Natural killer cell (primary cell): ENCODE measurements around the gene SLC19A3. TPM values are rescaled to one million over a fixed set of nuclear protein-coding genes. Genes with fewer than 3 reads are reported as not detected.
"Not testable (repeated sequence)": the region's sequence is repeated elsewhere in the genome, so short reads cannot be mapped to it uniquely, and the experiment has no call there.

Experiments used
- ATAC-seq, 3 donors: fragments of 150-1000 bp in 2 of 3; fragments of 200-7000 bp in 1 of 3; cut with Tn5 transposase; 1 replicate in 1 of 3; 2 replicates in 2 of 3; pipeline ENCODE4 v1.10.0; 2021; ENCODE audit warnings: mild to moderate bottlenecking in 2 of 3, moderate library complexity in 2 of 3
- DNase-seq, 2 donors: peaks; one replicate each; pipeline versions ENCODE4 v3.0.0 to v3.0.0-alpha.2; 2013 to 2021; ENCODE audit warnings: mixed read lengths in 1 of 2
- H3K27ac ChIP-seq: one replicate; pipeline ENCODE4 v1.5.1; 2013; ENCODE audit warnings: mild to moderate bottlenecking, low read length
- H3K27me3 ChIP-seq: one replicate; pipeline ENCODE4 v1.6.1; 2013; ENCODE audit warnings: low read length; ENCODE audit not compliant: control insufficient read depth, insufficient read depth
- H3K36me3 ChIP-seq: one replicate; pipeline ENCODE4 v1.6.1; 2013; ENCODE audit warnings: low read length; ENCODE audit not compliant: control insufficient read depth, insufficient read depth
- H3K4me1 ChIP-seq: one replicate; pipeline ENCODE4 v1.6.1; 2013; ENCODE audit warnings: low read length; ENCODE audit not compliant: control insufficient read depth, insufficient read depth
- H3K4me3 ChIP-seq: one replicate; pipeline ENCODE4 v1.5.1; 2013; ENCODE audit warnings: low read length
- H3K9me3 ChIP-seq: one replicate; pipeline ENCODE4 v1.6.1; 2013; ENCODE audit warnings: low read length; ENCODE audit not compliant: control insufficient read depth, insufficient read depth
- H3K27ac Mint-ChIP-seq, 2 donors: one replicate each; pipeline ENCODE4 v1.8.0; 2022; ENCODE audit warnings: mild to moderate bottlenecking in 2 of 2, mixed read lengths in 2 of 2, moderate library complexity in 1 of 2
- H3K27me3 Mint-ChIP-seq, 2 donors: one replicate each; pipeline ENCODE4 v1.8.0; 2022; ENCODE audit warnings: low read depth in 2 of 2, mixed read lengths in 2 of 2
- H3K36me3 Mint-ChIP-seq: one replicate; pipeline ENCODE4 v1.8.0; 2022; ENCODE audit warnings: mixed read lengths
- H3K4me1 Mint-ChIP-seq, 2 donors: one replicate each; pipeline ENCODE4 v1.8.0; 2022; ENCODE audit warnings: mixed read lengths in 2 of 2
- H3K4me3 Mint-ChIP-seq: one replicate; pipeline ENCODE4 v1.8.0; 2022; ENCODE audit warnings: mild to moderate bottlenecking, moderate library complexity, mixed read lengths
- H3K9me3 Mint-ChIP-seq, 2 donors: one replicate each; pipeline ENCODE4 v1.8.0; 2022; ENCODE audit warnings: mixed read lengths in 2 of 2
- WGBS: methylation state at CpG from one replicate; pipeline ENCODE4 v1.1.7; 2013; ENCODE audit warnings: missing lambda C conversion rate; ENCODE audit not compliant: insufficient coverage; 5-methylcytosine and 5-hydroxymethylcytosine counted together
- intact Hi-C: fragments of 100-400 bp; cut with micrococcal nuclease; formaldehyde crosslinking; loops from one replicate; pipeline ENCODE4 v1.14.2; 2022
- total RNA-seq, 4 donors: library from RNA; stranded (reverse); fragments of 120-200 nt in 1 of 4; gene quantifications; one replicate each; pipeline versions ENCODE4 v1.2.3 to v1.2.4, GENCODE V29; 2013 to 2022
- TF ChIP-seq, protein P1 (sequence below): fragments of 200-600 bp; IDR thresholded peaks from one replicate; pipeline ENCODE4 v1.8.0; 2022; ENCODE audit warnings: antibody characterized with exemption

Gene SLC19A3
- total RNA-seq, 3 donors from 2014 or later (not counting 1 experiment from before 2014, with no cell fraction given), result not detected

DNA sequence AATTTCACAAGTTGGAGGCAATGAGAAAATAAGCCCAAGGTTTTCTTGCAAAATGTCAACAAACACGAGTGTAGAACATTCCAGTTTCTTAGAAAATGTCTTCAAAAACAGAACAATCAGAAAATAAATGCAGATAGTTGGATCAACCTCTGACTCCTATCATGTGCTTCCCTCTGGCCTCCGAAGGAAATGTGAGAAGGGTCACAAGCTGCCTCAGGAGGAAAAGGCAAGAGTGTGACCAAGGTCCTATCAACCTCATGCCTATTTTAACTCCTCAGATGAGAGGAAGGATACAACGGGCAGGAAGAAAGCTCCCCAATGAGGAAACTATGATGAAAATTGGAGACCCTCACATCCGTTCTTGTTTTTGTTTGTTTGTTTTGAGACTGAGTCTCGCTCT, 43.3 kb downstream of the SLC19A3 start:
- no peak overlapping the region for H3K27ac ChIP-seq
- no peak for DNase-seq
- Mint-ChIP-seq H3K27ac (no peak overlapping the region), H3K4me3 (no peak overlapping the region), H3K9me3 (no peaks in the 10 kb centered on the region), H3K36me3 (no peaks in the 10 kb centered on the region), H3K27me3 (peaks cover 0 to 3% of the 10 kb centered on the region in 2 donors), H3K4me1 (no peaks in the 10 kb centered on the region)
- H3K4me1 ChIP-seq, result no peaks in the 10 kb centered on the region
- no peaks in the 10 kb centered on the region for H3K9me3 ChIP-seq
- TF ChIP-seq, protein P1, sequence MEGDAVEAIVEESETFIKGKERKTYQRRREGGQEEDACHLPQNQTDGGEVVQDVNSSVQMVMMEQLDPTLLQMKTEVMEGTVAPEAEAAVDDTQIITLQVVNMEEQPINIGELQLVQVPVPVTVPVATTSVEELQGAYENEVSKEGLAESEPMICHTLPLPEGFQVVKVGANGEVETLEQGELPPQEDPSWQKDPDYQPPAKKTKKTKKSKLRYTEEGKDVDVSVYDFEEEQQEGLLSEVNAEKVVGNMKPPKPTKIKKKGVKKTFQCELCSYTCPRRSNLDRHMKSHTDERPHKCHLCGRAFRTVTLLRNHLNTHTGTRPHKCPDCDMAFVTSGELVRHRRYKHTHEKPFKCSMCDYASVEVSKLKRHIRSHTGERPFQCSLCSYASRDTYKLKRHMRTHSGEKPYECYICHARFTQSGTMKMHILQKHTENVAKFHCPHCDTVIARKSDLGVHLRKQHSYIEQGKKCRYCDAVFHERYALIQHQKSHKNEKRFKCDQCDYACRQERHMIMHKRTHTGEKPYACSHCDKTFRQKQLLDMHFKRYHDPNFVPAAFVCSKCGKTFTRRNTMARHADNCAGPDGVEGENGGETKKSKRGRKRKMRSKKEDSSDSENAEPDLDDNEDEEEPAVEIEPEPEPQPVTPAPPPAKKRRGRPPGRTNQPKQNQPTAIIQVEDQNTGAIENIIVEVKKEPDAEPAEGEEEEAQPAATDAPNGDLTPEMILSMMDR, result no peak
- WGBS, result 87% methylated on average over 5 of the region's 5 CpGs
- no peak overlapping the region for H3K4me3 ChIP-seq
- intact Hi-C loops, result no loop called here
- H3K27me3 ChIP-seq, result no peaks in the 10 kb centered on the region
- ATAC-seq, result no peak
- H3K36me3 ChIP-seq, result no peaks in the 10 kb centered on the region

DNA sequence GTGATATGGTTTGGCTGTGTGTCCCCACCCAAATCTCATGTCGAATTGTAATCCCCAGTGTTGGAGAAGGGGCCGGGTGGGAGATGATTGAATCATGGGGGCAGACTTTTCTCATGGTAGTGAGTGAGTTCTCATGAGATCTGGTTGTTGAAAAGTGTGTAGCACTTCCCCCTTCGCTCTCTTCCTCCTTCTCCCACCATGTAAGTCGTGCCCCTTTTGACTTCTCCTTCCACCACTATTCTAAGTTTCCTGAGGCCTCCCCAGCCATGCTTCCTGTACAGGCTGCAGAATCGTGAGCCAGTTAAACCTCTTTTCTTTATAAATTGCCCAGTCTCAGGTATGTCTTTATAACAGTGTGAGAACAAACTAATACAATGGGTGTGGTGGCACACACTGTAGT, 44.2 kb downstream of the SLC19A3 start:
- H3K27ac ChIP-seq, H3K27me3 Mint-ChIP-seq, H3K4me1 ChIP-seq, intact Hi-C loops, H3K9me3 Mint-ChIP-seq, H3K36me3 ChIP-seq, DNase-seq, H3K4me3 Mint-ChIP-seq, ATAC-seq, H3K9me3 ChIP-seq, H3K4me1 Mint-ChIP-seq, H3K4me3 ChIP-seq, H3K27me3 ChIP-seq, H3K27ac Mint-ChIP-seq, H3K36me3 Mint-ChIP-seq: not testable (repeated sequence)
- 57% methylated on average over 5 of the region's 5 CpGs for WGBS

DNA sequence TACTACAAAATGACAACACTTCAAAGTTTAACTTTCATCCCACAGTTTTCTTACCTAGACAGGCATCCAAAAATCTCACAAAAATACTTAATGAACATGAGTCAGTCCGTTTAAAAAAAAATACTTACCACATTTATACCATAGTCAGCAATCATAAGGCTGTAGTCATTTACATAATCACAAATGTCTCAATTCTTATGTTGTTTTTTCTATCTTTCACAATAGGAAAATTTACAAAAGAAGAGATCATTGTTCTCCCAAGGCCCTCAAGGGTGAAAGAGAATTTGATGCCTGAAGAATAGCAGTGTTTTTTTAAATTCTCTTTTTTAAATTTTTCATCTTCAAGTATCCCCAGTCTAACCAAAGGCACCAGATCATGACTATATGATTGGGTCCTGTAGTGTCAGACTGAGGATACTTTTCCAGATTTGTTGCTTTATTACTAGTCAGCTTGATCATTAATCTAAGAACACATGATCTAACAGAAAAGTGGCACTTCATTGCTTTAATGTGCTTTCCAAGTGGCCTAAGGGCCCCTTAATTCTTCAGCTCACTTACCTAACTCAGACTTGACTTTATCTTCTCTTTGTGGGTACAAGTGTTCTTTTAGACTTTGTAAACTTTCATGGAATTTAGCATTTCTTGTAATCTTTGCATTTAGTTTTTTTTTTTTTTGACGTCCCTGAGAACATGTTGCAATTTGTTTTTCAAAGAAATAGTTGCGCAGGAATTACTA, 46.5 kb downstream of the SLC19A3 start:
- intact Hi-C loops, result no loop called here
- no peaks in the 10 kb centered on the region for H3K27me3 Mint-ChIP-seq
- no peak overlapping the region for H3K4me3 ChIP-seq
- H3K4me1 Mint-ChIP-seq, result no peaks in the 10 kb centered on the region
- no peaks in the 10 kb centered on the region for H3K9me3 Mint-ChIP-seq
- 92% methylated on average over 3 of the region's 3 CpGs for WGBS
- DNase-seq (no peak), ATAC-seq (no peak)
- no peaks in the 10 kb centered on the region for H3K4me1 ChIP-seq
- H3K4me3 Mint-ChIP-seq, result no peak overlapping the region
- no peak overlapping the region for H3K27ac ChIP-seq
- no peaks in the 10 kb centered on the region for H3K36me3 Mint-ChIP-seq
- H3K27ac Mint-ChIP-seq, result no peak overlapping the region
- H3K36me3 ChIP-seq, result no peaks in the 10 kb centered on the region
- no peaks in the 10 kb centered on the region for H3K27me3 ChIP-seq
- H3K9me3 ChIP-seq, result no peaks in the 10 kb centered on the region
- TF ChIP-seq, protein P1, result no peak

DNA sequence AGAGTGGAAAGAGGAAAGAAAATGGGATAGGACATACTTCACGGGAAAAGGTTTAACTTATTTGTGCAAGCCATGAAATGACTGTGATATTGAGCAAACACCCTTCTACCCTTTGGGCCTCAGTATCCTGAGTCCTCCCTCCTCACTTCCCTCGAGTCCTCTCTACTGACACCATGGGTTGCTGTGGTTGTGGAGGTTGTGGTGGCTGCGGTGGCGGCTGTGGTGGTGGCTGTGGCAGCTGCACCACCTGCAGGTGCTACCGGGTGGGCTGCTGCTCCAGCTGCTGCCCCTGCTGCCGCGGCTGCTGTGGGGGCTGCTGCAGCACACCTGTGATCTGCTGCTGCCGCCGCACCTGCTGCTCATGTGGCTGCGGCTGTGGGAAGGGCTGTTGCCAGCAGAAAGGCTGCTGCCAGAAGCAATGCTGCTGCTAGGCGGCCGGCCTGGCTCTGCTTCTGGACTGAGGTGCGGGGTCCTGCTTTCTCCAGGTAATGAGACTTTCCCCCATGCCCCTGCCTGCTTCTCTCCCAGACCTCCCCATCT, 51.1 kb downstream of the SLC19A3 start, which contains the start of gene SCYGR5:
Gene SCYGR5 (plus strand): TSS at position 174 of the 540 bp plus-strand sequence. CDS start 0 bp downstream, at position 174.
- H3K27ac Mint-ChIP-seq, intact Hi-C loops, H3K4me3 ChIP-seq, ATAC-seq, H3K9me3 ChIP-seq, H3K27ac ChIP-seq, H3K4me3 Mint-ChIP-seq, H3K27me3 ChIP-seq, H3K4me1 Mint-ChIP-seq, H3K36me3 ChIP-seq, H3K27me3 Mint-ChIP-seq, DNase-seq, H3K4me1 ChIP-seq, H3K9me3 Mint-ChIP-seq, H3K36me3 Mint-ChIP-seq: not testable (repeated sequence)
- WGBS, result 93% methylated on average over 8 of the region's 13 CpGs
